IPS-18c (cell line): ENCODE measurements around the gene CAST.
"Not testable (repeated sequence)": the region's sequence is repeated elsewhere in the genome, so short reads cannot be mapped to it uniquely, and the experiment has no call there.

ENCODE experiments used
- H3K4me3 ChIP-seq: 2 replicates; pipeline ENCODE4 v1.7.0; 2013; ENCODE audit warnings: low read depth, mild to moderate bottlenecking, low read length, moderate library complexity; ENCODE audit not compliant: insufficient read depth
- H3K9me3 ChIP-seq: one replicate; pipeline ENCODE4 v1.6.1; 2013; ENCODE audit warnings: mild to moderate bottlenecking, low read length, moderate library complexity; ENCODE audit not compliant: control insufficient read depth, insufficient read depth

The CAST gene

DNA sequence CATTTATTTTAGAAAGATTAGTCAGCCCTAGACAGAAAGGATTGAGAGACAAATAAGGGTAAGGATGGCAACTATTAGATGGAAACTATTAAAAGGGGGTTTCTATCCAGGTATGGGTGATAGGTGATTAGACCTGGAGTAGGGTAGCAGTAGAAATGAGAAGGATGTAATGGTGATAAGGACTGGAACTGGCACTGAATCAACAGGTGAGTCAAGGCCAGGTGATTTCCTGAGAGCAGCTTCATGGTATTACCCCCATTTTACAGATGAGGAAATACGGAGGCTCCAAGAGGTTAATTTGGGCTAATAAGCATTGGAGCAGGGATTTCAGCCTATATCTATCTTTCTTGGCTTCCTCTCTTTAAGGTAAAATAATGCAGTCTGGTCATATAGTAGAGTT lies 55.7 kb downstream of the CAST start:
- H3K9me3 ChIP-seq, result no peaks in the 10 kb centered on the region
- no peak overlapping the region for H3K4me3 ChIP-seq

DNA sequence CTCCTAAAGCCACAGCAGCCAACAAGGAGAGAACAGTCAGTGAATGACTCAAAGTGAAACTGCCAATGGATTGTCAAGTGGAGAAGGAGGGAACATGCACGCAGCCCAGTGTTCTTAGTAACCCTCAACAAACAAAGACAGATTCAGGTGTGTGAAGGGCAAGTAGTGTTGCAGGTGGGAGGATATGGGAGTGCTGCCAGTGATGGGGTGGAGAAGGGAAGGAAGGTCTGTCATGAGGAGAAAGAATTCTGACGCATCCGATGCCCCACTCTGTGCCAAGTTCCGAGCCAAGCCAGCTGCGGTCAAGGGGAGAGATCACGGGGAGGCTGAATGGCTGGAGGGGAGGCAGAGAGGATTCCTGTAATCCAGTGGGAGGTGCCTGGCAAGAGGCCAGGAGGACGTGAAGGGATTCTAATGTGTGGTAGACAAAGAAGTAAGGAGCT lies 56.5 kb downstream of the CAST start:
- no peaks in the 10 kb centered on the region for H3K9me3 ChIP-seq
- H3K4me3 ChIP-seq, result no peak overlapping the region

- Histone ChIP-seq H3K4me3 (no peak overlapping the region), H3K9me3 (no peaks in the 10 kb centered on the region)
Observed at GRCh38 chr5:96720408-96720807, 58.2 kb downstream of the CAST start.

DNA sequence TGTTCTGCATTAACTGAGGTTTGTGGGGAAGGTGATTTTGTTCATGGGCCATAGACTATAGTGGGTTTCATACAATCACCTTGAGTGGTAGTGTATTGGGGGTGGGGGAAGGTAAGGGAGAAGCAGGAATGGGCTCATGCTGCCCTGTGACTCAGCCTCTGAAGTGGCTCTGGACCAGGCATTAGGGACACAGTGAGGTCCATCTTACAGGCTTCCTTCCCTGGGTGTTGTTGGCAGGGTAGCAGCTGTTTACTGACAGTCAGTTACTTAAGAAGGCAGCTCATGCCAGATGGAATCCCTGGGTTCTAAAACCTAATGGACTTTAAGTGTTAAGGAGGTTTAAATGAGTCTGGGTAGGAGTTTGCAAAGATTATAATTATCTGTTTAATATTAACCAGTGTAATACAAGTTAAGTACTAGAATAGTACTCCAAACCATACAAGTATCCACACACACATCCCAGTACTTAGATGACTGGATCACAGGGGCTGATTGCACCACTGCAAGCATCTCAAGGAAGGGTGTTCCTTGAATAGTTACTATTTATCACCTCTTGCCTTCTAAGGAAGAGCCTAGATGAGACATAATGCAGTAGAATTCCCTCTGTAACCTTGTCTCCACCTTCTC lies 59.3 kb downstream of the CAST start:
- no peak overlapping the region for H3K4me3 ChIP-seq
- no peaks in the 10 kb centered on the region for H3K9me3 ChIP-seq

- Histone ChIP-seq H3K9me3 (no peaks in the 10 kb centered on the region), H3K4me3 (no peak overlapping the region)
Observed at GRCh38 chr5:96725257-96725656, 63.1 kb downstream of the CAST start.

DNA sequence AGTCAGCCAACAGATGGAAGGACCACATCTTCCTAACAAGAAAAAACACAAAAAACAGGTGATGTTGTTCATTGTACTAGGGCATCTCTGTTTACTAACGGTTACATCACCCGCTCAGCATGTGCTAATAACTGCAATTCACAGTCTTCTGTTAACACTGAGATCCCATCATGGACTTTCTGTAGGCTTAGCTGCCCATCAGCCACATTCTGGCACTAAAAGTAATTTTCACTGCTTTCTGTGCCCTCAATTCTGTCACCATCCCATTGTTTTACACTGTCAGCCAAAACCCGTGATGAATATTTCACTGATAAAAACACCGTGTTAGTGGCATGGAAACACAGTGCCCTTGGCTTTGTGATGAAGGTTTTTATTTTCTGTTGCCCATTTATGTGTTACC lies 64.6 kb downstream of the CAST start:
- no peaks in the 10 kb centered on the region for H3K9me3 ChIP-seq

GRCh38 chr5:96729156-96729555 lies 67.0 kb downstream of the CAST start:
- Histone ChIP-seq H3K4me3 (no peak overlapping the region), H3K9me3 (no peaks in the 10 kb centered on the region)

More for the DNA sequence above, 64.6 kb downstream of the CAST start:
- H3K4me3 ChIP-seq, result no peak overlapping the region

GRCh38 chr5:96730586-96730985 lies 68.4 kb downstream of the CAST start:
- Histone ChIP-seq H3K9me3 (no peaks in the 10 kb centered on the region), H3K4me3 (no peak overlapping the region)

GRCh38 chr5:96733771-96734500 lies 71.8 kb downstream of the CAST start:
- H3K4me3 ChIP-seq, result no peak overlapping the region

DNA sequence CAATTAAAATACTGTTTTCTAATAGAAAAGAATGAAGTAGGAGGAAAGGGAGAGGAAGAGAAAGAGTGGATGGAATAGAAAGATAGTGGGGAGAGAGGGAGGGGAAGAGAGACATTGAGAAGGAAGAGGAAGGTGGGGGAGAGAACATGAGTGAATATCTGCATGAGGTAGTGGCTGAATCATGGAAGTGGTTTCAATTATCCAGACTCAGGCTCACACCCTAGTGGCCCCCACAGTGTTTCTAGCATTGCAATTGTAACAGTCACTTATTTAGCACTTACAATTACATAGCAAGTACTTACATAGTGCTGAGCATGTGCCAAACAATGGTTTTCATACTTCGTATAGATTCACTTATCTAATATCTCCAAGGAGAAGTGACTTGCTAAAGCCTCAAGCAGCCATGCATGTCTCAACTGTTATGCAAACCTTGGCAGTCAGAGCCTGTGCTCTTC lies 72.7 kb downstream of the CAST start:
- H3K9me3 ChIP-seq, result no peaks in the 10 kb centered on the region
- no peak overlapping the region for H3K4me3 ChIP-seq

More at GRCh38 chr5:96733771-96734500, 71.8 kb downstream of the CAST start:
- H3K9me3 ChIP-seq, result no peaks in the 10 kb centered on the region

DNA sequence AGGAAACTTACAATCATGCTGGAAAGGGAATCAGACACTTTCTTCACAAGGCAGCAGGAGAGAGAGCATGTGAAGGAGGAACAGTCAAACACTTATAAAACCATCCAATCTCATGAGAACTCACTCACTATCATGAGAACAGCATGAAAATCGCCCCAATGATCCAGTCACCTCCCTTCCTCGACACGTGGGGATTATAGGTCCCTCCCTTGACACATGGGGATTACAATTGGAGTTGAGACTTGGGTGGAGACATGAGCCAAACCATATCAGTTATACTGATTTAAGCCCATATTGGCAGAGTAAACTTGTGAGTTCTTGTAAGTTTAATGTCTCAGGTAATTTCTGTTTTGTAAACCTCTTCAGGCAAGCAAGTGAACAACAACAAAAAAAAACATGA lies 74.8 kb downstream of the CAST start:
- Histone ChIP-seq H3K9me3 (no peaks in the 10 kb centered on the region), H3K4me3 (no peak overlapping the region)

DNA sequence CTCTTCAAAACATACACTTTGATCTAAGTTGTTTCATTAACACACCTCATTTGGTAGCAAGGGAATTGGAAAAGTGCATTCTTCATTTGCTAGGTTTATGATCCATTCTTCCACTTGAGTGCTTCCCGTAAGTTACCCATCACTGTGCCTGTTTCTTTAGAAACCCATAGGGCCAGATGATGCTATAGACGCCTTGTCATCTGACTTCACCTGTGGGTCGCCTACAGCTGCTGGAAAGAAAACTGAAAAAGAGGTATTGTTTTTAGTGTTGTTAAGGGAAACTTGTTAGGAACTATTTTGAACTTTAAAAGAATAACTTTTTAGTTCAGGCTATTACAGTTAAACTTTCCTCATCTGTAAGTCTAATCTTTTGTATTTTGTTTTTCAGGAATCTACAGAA lies 78.9 kb downstream of the CAST start:
- no peak overlapping the region for H3K4me3 ChIP-seq
- no peaks in the 10 kb centered on the region for H3K9me3 ChIP-seq

DNA sequence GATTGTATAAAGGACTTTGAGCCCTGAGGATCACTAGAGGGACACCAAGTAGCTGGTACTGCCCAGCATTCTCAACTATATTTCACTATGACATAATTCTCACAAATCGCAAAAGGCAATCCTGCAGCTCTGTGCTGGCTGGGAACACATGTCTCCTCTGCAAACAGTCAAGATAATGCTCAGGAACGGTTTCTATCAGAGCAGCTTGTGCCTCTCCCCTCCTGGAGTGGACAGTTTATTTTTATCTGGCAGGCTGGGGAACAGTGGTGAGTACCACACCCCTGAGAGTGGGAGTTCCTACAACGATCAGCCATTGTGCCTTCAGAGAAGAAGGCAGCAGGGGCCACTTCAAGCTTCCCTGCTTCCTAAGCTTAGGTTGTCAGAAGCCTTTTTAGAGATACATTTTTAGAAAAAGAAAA lies 79.7 kb downstream of the CAST start:
- Histone ChIP-seq H3K9me3 (no peaks in the 10 kb centered on the region), H3K4me3 (no peak overlapping the region)

DNA sequence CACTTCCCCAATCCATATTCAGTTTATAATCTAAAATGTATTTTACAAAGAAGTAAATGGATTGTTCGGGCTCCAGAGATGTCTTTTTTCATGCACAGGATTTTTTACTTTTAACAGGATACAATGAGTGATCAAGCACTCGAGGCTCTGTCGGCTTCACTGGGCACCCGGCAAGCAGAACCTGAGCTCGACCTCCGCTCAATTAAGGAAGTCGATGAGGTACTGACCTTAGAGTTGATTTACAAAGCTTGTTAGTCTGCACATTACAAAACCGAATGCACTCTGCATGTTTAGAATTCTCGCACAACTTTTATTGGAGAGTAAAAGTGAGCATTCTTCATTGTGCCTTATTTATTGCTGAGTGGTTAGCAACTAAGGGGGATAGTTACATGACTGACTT lies 80.4 kb downstream of the CAST start:
- H3K4me3 ChIP-seq, result no peak overlapping the region
- H3K9me3 ChIP-seq, result no peaks in the 10 kb centered on the region

DNA sequence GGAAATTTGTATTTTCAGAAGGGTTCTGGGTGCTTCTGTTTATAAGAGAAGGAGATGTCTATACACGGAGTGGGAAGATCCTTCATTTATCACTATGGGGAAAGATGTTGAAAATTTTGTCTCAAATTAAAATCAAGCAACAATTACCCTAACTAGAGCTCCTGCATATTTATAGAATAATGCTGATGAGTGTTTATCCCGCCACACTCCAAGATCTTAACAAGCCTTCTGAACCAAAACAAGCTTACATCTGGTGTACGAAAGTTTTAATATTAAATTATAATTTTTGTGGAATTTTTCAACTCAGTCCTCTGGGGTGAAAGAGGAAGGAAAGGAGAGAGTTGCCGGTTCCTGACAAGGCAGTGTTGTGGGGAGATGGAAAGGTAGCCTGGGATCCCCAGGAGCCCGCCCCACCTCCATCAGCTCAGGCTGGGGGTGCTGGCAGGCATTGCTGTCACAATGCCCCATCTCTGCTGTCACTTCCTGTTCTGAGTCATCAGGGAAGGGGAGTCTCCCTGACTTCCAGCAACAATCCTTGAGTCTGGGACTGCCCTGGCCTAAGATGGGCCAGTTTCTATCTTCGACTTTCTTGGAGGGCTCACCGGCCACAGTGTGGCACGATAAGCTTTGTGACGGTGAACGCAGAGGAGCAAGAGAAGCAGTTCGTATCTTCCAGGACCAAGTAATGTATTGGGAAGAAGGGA lies 81.0 kb downstream of the CAST start:
- Histone ChIP-seq H3K4me3 (no peak overlapping the region), H3K9me3 (no peaks in the 10 kb centered on the region)

- H3K4me3 ChIP-seq, result no peak overlapping the region
- no peaks in the 10 kb centered on the region for H3K9me3 ChIP-seq
Observed at GRCh38 chr5:96743805-96744204, 81.6 kb downstream of the CAST start.

DNA sequence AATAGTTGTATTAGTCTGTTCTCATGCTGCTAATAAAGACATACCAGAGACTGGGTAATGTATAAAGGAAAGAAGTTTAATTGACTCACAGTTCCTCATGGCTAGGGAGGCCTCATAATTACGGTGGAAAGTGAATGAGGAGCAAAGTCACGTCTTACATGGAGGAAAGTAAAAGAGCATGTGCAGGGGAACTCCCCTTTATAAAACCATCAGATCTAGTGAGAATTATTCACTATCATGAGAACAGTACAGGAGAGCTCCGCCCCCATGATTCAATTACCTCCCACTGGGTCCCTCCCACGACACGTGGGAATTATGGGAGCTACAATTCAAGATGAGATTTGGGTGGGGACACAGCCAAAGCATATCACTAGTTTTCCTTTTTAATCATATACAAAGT lies 82.0 kb downstream of the CAST start:
- not testable (repeated sequence) for H3K4me3 ChIP-seq, H3K9me3 ChIP-seq

DNA sequence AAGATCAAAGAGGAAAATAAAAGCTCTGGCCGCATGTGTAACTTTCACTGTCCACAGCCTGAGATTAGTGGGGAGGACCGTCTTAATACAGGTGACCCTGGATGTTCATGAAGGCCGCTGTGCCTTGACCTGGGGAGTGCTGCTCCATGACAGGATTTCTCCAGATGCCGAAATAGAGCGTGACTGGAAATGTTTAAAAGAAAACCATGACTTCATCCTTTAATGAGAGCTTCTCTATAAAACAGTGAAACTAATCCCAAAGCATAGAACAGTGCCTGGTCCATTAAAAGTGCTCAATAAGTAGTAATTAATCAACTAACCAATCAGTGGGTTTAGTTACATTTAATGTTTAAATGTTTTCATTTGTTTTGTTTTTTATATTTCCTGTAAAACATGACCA lies 82.8 kb downstream of the CAST start:
- Histone ChIP-seq H3K9me3 (no peaks in the 10 kb centered on the region), H3K4me3 (no peak overlapping the region)
